C4-2B (cell line): Measurements from ENCODE around the gene SORCS2.

Experiments used
- ZFX ChIP-seq: fragments of 450-650 bp; IDR thresholded peaks from 2 replicates; pipeline ENCODE4 v1.6.1; 2017
- TF ChIP-seq, protein P1 (sequence below): fragments of 450-650 bp; conservative IDR thresholded peaks from 2 replicates; pipeline ENCODE4 v1.5.1; 2017; ENCODE audit warnings: mild to moderate bottlenecking

DNA sequence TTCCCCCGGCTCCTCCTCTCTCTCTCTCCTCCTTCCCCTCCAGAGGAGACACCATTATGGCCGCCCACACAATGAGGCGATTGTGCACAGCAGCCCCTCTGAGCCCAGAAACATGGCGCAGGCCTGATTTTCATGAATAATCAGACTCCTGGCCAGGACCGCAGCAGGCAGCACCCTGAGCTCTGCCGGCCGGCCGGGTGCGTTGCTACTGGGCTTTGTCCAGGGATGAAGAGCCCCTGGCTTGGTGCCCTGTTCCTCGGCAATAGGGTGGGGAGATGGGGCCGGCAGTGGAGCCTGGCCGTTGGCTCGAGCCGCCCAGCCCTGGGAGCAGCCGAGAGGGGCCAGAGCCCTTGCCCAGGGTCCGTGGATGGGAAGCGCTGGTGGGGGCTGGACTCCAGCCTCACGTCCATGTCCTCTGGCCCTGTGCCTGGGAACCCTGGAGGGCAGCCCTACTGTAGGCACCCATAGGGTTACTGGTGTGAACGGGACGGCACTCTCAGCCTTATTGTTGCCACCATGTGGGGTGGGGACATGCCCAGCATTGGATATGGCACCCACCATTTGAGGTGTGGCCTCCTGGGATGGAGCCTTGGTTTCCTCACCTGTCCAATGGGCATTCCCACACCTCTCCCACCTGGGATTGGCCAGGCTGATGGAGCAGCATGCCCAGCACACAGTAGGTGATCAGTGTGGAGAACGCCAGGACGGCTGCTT is 103.0 kb downstream of the SORCS2 start:
- TF ChIP-seq, protein P1, sequence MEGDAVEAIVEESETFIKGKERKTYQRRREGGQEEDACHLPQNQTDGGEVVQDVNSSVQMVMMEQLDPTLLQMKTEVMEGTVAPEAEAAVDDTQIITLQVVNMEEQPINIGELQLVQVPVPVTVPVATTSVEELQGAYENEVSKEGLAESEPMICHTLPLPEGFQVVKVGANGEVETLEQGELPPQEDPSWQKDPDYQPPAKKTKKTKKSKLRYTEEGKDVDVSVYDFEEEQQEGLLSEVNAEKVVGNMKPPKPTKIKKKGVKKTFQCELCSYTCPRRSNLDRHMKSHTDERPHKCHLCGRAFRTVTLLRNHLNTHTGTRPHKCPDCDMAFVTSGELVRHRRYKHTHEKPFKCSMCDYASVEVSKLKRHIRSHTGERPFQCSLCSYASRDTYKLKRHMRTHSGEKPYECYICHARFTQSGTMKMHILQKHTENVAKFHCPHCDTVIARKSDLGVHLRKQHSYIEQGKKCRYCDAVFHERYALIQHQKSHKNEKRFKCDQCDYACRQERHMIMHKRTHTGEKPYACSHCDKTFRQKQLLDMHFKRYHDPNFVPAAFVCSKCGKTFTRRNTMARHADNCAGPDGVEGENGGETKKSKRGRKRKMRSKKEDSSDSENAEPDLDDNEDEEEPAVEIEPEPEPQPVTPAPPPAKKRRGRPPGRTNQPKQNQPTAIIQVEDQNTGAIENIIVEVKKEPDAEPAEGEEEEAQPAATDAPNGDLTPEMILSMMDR = no peak
- no peak for TF ChIP-seq ZFX
